Osteoblast (primary cell): ENCODE data around the gene CAMTA1. TPM values are rescaled to one million over a fixed set of nuclear protein-coding genes. Genes with fewer than 3 reads are reported as not detected.

Source experiments
- DNase-seq: peaks from one replicate; pipeline ENCODE4 v3.0.0; 2011; ENCODE audit warnings: low spot score, mixed read lengths; ENCODE audit not compliant: insufficient read length; ENCODE audit errors: missing footprints
- H2AFZ ChIP-seq: 2 replicates; pipeline ENCODE4 v1.6.0; 2011; ENCODE audit warnings: mild to moderate bottlenecking, low read length
- H3K27ac ChIP-seq: 2 replicates; pipeline ENCODE4 v1.5.1; 2011; ENCODE audit warnings: mild to moderate bottlenecking, low read depth, low read length, moderate library complexity
- H3K27me3 ChIP-seq: 2 replicates; pipeline ENCODE4 v1.6.0; 2012; ENCODE audit warnings: mild to moderate bottlenecking, control low read depth, inconsistent platforms, low read length, moderate library complexity; ENCODE audit not compliant: insufficient read depth
- H3K36me3 ChIP-seq: 2 replicates; pipeline ENCODE4 v1.5.1; 2011; ENCODE audit warnings: mild to moderate bottlenecking, low read length, control low read depth, moderate library complexity; ENCODE audit not compliant: insufficient read depth
- H3K4me1 ChIP-seq: 2 replicates; pipeline ENCODE4 v1.5.1; 2011; ENCODE audit warnings: mild to moderate bottlenecking, low read length, control low read depth, moderate library complexity; ENCODE audit not compliant: insufficient read depth
- H3K4me2 ChIP-seq: 2 replicates; pipeline ENCODE4 v1.6.0; 2011; ENCODE audit warnings: mild to moderate bottlenecking, low read length; ENCODE audit not compliant: insufficient read depth
- H3K4me3 ChIP-seq: fragments of 200-600 bp; sonication (generic); 3 replicates; pipeline ENCODE4 v1.5.1; 2012; ENCODE audit warnings: mild to moderate bottlenecking, low read length, inconsistent platforms; ENCODE audit not compliant: insufficient read depth
- H3K79me2 ChIP-seq: 2 replicates; pipeline ENCODE4 v1.6.0; 2012; ENCODE audit warnings: mild to moderate bottlenecking, low read length, control low read depth, inconsistent platforms; ENCODE audit not compliant: insufficient read depth
- H3K9me3 ChIP-seq: 2 replicates; pipeline ENCODE4 v1.5.1; 2011; ENCODE audit warnings: low read depth, low read length, control low read depth
- H4K20me1 ChIP-seq: 2 replicates; pipeline ENCODE4 v1.6.0; 2012; ENCODE audit warnings: mild to moderate bottlenecking, low read length, control low read depth; ENCODE audit not compliant: insufficient read depth
- CTCF ChIP-seq: IDR thresholded peaks from 2 replicates; pipeline ENCODE4 v1.5.1; 2011; ENCODE audit warnings: mild to moderate bottlenecking, low read depth, low read length, moderate library complexity; ENCODE audit errors: extremely low read depth
- total RNA-seq: library from RNA; depleted of rRNA; stranded (reverse); fragments of >200 nt; gene quantifications from 2 replicates; pipeline ENCODE4 v1.2.3, GENCODE V29; 2012

The CAMTA1 gene
- total RNA-seq, 1 donor = 47.4 TPM

- H3K27me3 ChIP-seq = peaks cover 8% of the 10 kb centered on the region
- TF ChIP-seq CTCF = no peak
Observed at GRCh38 chr1:7111853-7112252, 326.6 kb downstream of the CAMTA1 start.

GRCh38 chr1:7113136-7113535 is 327.9 kb downstream of the CAMTA1 start:
- Histone ChIP-seq H4K20me1 (no peaks in the 10 kb centered on the region), H2AFZ (no peak overlapping the region), H3K9me3 (no peaks in the 10 kb centered on the region), H3K4me2 (no peak overlapping the region), H3K4me1 (peaks cover 11% of the 10 kb centered on the region), H3K27ac (no peak overlapping the region), H3K79me2 (no peaks in the 10 kb centered on the region), H3K4me3 (no peak overlapping the region), H3K27me3 (peaks cover 2% of the 10 kb centered on the region), H3K36me3 (no peaks in the 10 kb centered on the region)
- TF ChIP-seq CTCF = no peak
- no peak for DNase-seq

More at GRCh38 chr1:7111853-7112252, 326.6 kb downstream of the CAMTA1 start:
- Histone ChIP-seq H4K20me1 (no peaks in the 10 kb centered on the region), H3K4me3 (no peak overlapping the region), H3K79me2 (no peaks in the 10 kb centered on the region), H3K4me1 (no peaks in the 10 kb centered on the region), H2AFZ (no peak overlapping the region), H3K36me3 (no peaks in the 10 kb centered on the region), H3K27ac (no peak overlapping the region), H3K4me2 (no peak overlapping the region), H3K9me3 (no peaks in the 10 kb centered on the region)
- DNase-seq = no peak

- no peak for DNase-seq
- H4K20me1 ChIP-seq = no peaks in the 10 kb centered on the region
- no peaks in the 10 kb centered on the region for H3K36me3 ChIP-seq
Observed at GRCh38 chr1:7113822-7114221, 328.6 kb downstream of the CAMTA1 start.

GRCh38 chr1:7116001-7116400 is 330.7 kb downstream of the CAMTA1 start:
- Histone ChIP-seq H3K9me3 (no peaks in the 10 kb centered on the region), H3K4me1 (peaks cover 12% of the 10 kb centered on the region), H3K27ac (no peak overlapping the region), H2AFZ (no peak overlapping the region), H3K4me2 (no peak overlapping the region), H3K79me2 (no peaks in the 10 kb centered on the region), H3K36me3 (no peaks in the 10 kb centered on the region), H4K20me1 (no peaks in the 10 kb centered on the region), H3K4me3 (no peak overlapping the region), H3K27me3 (peaks cover 9% of the 10 kb centered on the region)
- DNase-seq = no peak
- no peak for TF ChIP-seq CTCF

More at GRCh38 chr1:7113822-7114221, 328.6 kb downstream of the CAMTA1 start:
- Histone ChIP-seq H3K4me3 (no peak overlapping the region), H2AFZ (no peak overlapping the region), H3K9me3 (no peaks in the 10 kb centered on the region), H3K27ac (no peak overlapping the region), H3K4me2 (no peak overlapping the region), H3K4me1 (peaks cover 12% of the 10 kb centered on the region), H3K79me2 (no peaks in the 10 kb centered on the region), H3K27me3 (peaks cover 2% of the 10 kb centered on the region)
- TF ChIP-seq CTCF = no peak
